Activated T-cell treated with anti-CD3 and anti-CD28 coated beads for 24 hours (primary cell): ENCODE data around the gene NUAK1.
"Not testable (repeated sequence)": the region's sequence is repeated elsewhere in the genome, so short reads cannot be mapped to it uniquely, and the experiment has no call there.

Experiments used
- DNase-seq: peaks from one replicate; pipeline ENCODE4 v3.0.0-alpha.2; 2020; ENCODE audit warnings: low read depth

NUAK1 gene

DNA sequence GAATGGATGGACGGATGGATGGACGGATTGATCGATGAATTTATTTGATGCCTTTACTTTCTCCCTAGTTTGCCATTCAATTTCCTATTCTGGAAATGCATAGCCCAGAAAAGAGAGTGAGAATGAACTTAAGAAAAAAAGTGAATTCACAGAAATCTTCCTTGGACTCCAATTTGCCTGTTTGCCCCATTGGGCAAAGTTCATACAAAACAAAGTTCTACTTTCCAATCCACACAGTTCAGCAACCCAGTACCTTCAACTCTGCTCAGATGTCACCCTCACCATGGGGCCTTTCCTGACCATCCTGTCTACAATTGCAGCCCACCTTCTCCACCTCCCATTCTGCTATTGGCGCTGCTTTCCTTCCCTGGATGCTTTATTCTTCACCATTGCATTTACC lies 8.2 kb upstream of the NUAK1 start:
- no peak for DNase-seq

DNA sequence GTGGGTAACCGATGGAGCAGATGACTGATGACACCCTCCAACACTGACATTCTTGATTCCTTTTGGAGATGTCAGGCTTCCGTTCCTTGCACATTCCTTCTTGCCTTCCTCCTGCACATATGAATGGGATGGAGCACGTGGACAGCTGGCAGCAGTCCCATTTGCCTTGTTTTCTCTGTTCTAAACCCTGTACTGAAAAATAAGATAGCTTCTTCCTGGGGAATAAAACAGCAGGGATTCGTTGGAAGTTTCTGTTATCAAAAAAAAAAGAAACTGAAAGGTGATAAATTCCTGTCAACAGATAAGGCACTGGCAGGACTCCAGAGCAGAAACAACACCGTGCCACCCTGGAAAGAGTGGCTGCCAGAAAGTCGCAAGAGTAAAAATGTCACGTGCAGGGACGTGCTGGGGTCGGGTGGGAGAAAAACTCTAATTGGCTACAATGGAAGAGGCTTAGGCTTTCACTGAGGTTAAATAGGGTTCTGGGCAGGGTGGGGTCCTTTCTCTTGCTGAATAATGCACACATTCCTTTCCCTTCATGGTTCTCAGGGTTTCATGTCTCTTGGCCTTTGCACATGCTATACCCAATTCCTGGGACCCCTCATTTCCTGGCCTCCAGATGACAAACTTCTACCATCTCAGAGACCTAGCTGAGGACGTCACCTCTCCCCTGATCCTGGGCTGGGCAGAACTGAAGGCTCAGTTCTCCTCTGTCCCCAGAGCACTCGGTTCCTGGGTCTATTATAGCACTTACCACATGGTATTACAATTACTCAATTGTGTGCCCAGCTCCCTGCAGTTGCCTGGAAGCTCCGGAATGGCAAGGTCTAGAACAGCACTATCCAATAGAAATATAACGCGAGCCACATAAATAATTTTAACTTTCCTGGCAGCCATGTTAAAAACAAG lies 7.0 kb upstream of the NUAK1 start:
- no peak for DNase-seq

DNA sequence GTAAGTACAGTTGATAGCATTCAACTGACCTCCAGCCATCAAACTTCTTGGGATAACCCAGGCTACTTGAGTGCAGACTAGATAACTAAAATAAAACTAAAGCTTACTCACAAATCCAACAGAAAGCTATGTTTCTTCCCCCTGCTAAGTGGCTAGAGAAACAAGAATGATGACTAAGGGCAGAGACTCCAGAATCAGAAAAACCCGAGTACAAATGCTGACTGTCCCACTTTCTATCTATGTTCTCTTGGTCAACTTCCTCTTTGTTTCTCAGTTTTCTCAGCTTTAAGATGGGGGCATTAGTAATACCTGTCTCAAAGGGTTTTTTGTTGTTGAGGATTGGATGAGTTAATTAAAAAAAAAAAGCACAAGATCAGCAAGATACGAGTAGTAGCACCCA lies 6.1 kb upstream of the NUAK1 start:
- DNase-seq: no peak

DNA sequence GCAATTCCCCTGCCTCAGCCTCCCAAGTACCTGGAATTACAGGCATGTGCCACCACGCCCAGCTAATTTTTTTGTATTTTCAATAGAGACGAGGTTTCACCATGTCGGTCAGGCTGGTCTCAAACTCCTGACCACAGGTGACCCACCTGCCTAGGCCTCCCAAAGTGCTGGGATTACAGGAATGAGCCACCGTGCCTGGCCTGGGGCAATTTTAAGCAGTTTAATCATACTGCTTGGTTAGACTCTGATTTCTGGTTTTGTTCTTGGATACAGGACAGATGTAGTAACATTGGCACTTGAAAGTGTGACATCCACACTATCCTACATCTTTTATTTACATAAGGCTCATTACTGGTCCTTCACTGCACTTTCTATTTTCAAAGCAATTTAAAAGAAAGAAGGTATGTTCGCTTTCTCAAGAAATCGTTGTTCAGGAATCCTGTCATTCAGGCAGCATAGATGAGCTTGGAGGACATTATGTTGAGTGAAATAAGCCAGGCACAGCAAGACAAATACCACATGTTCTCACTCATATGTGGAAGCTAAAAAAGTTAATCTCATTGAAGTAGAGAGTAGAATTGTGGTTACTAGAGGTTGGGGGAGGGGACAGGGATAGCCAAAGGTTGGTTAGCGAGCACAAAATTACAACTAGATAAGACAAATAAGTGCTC lies 4.0 kb upstream of the NUAK1 start:
- DNase-seq: no peak

DNA sequence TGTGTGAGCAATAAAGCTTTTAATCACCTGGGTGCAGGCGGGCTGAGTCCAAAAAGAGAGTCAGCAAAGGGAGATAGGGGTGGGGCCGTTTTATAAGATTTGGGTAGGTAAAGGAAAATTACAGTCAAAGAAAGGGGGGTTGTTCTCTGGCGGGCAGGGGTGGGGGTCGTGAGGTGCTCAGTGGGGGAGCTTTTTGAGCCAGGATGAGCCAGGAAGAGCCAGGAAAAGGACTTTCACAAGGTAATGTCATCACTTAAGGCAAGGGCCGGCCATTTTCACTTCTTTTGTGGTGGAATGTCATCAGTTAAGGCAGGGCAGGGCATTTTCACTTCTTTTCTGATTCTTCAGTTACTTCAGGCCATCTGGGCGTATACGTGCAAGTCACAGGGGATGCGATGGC lies 3.2 kb upstream of the NUAK1 start:
- not testable (repeated sequence) for DNase-seq

DNA sequence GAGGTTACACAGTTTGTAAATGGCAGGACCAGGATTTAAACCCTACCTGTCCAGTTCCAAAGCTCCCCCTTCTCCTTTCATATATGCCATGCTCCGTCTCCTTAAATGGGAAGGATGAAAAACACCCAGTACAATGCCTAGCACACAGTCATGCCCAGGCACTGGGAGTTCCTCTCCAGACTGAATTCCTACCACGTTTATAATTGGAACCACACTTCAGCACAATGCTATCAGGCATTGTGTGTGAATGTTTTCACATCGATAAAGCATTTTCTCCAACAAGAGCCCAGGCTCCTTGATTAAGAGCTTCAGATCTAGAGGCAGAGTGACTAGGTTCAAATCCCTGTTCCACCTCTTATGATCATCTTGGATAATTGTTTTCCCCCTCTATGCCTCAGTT lies 2.7 kb upstream of the NUAK1 start:
- no peak for DNase-seq

DNA sequence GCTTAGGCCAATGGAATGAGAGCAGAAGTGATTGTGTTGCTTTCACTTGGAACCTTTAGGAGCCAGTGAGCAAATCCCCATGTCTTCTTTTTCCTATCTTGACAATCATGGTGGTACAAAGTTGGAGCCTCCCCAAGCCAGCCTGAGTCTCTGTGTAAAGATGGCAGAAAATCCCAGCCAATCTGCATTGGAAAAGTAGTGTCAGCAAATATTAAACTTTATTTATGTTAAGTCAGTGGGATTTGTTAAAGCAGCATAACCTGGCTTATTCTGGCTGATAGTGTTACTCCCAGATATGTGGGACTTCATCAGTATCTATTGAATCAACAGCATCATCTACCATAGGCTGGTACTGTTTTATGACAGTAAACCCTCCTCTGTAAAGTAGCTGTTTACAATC lies 2.2 kb upstream of the NUAK1 start:
- no peak for DNase-seq

DNA sequence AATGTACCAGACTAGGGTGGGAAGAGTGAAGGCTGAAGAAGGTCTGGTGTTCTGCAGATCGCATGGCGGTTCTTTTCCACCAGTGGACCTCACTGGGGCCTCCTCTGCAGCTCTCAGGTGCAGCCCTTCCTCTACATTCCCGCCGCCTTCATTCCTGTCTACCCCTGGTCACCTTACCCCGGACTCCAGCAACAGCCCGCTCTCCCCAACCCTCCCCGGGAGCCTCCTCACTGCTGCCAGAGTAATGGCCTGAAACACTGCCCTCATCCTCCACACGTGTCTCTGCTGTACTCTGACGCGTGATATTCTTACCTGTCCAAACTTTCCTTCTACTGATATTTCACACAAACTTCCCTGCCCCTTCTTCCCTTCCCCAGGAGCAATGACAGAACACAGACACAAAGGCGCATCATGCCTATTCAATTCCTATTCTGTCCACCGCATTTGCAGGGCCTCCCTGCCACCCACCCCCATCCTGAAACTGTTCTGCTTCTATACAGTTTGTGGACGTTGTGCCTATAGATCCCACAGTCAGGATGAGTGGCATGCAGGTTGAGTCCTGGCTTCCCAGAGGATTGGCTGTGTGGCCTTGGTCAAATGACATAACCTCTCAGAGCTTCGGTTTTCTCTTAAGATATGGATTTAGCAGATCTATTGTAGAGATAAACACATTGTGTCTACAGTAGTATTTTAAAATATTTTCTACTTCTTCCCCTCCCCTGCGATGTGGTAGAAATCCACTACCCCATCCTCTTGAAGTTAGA lies 1.7 kb upstream of the NUAK1 start:
- no peak for DNase-seq

DNA sequence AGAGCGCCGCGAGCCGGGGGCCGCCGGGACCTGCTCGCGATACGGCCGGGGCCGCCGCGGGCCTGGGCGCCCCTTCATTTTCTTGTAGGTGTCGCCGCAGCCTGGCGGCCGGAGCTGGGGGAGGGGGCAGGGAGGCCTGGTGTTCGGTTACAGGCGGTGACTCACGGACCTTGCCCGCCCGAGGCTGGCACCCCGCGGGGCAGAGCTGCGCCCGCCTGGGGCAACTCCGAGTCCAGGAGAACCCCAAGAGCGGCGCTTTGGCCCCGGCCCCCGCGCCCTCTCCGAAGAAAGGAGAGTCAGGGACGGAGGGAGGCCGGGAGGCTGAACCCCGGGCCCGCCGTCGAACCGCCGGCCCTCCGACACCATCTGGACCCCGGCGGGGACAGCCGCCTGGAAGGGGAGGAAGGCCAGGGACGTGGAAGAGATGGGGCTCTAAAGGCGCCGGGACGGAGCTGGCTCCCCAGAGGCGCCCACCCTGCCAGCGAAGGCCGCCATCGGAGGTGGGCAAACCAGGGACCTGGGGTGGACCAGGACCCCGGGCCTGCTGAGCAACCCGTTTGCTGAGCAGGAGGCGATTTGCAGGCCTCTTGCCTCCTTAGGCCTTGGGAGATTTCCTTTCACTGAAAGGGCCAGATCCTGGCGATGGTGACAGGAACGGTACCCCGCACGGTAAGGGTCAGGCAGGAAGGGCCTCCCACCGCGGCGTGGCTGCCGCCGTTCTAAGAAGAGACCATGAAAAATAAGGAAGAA lies 843 bp upstream of the NUAK1 start:
- DNase-seq: peak; percentile 10

DNA sequence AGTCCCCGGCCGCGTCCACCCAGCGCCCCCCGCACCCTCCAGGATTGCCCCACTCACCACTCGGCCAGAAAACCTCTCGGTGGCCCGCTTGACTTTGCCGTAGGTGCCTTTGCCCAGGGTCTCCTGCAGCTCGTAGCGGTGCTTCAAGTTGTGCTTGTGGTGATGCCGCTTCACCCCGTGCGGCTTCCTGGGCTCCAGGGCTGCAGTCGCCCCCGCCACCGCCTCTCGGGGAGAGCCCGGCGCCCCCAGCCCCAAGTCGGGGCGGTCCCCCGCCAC lies 459 bp downstream of the NUAK1 start:
- no peak for DNase-seq

DNA sequence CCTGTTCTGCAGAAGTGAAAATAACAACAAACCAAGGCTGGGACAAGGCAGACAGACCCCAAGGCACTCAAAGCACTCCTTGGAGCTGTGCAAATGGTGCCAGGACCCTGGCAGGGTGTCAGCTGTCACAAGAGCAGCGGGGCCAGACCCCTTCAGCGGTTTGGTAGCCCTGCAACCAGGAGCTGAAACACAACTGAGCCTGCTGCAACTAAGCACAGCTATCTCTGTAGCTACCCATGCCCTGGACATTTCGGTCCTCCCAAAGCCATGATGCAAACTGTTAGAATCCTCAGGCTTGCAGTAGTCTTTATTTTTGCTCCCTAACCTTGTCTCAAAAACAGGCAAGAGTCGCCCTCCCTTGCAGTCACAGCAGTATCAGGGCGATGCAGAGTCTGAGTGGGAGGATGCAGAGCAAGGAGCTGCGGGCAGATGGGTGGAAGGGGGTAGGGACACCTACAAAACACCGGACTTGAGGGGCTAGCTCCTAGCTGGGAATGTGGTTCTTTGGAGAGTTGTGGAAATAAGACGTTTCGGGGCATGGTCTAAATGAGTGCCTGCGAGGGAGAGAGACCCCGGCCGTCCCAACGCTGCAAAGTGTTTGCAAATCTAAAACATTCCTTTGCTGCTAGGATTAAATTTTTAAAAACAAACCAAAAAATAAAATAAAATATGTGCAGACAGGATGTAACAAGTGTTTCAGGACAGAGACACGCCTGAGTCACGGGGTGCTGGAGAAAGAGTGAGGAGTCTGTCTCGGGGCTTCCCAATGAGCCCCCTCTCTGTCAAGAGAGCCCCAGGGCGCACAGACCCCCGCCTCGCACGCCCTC lies 1.0 kb downstream of the NUAK1 start:
- no peak for DNase-seq

DNA sequence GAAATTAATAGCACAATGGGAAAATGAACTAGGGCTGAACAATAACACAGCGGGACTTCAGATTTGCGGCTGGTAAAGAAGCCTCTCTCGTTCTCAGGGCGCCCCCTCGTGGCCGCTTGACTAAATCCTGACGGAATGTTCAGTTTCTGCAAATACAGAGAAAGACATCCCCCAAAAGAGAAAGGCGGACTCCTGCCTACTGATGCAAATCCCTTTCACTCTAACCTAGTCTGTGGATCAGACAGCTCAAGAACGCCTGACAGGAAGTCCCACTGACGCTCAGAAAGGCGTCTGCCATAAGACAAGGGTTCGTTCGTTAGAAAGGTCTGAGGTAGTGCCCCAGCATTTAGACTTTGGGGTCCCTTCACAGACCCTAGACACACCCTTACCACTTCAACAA lies 2.5 kb downstream of the NUAK1 start:
- peak; percentile 59 for DNase-seq

DNA sequence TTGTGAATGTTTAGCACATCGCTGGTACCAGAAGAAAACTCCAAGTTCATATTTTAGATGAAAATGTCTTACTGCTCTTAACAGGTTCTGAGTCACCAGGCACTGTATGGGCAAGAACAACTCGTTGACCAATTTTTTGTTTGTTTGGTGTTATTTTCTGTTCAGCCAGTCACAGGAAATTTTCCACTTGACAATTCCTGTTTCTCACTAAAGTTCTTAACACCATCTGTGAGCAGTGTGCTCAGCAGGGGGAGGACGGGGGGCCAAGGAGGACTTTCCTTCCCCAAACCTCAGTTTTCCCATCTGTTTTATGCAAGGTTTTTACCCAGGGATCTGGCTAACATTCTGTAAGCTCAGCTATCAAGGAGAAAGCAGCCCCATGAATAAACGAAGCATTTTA lies 3.0 kb downstream of the NUAK1 start:
- no peak for DNase-seq

DNA sequence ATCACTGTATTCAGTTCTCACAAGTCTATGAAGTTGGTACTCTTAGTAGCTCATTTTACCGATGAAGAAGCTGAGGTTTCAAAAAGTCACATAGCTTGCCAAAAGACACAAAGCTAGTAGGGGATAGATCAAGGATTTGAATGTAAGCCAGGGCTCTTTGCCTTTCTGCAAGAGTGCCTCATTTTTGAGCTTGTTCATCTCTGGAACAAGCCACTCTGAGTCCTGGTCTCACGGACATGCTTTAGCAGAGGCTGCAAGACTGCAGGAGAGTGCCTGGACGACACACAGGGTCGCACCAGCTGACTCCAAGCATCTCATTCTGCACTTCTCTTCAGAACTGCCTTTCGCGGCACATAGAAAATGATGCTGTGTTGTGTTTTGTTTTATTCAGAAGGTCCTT lies 3.7 kb downstream of the NUAK1 start:
- no peak for DNase-seq

DNA sequence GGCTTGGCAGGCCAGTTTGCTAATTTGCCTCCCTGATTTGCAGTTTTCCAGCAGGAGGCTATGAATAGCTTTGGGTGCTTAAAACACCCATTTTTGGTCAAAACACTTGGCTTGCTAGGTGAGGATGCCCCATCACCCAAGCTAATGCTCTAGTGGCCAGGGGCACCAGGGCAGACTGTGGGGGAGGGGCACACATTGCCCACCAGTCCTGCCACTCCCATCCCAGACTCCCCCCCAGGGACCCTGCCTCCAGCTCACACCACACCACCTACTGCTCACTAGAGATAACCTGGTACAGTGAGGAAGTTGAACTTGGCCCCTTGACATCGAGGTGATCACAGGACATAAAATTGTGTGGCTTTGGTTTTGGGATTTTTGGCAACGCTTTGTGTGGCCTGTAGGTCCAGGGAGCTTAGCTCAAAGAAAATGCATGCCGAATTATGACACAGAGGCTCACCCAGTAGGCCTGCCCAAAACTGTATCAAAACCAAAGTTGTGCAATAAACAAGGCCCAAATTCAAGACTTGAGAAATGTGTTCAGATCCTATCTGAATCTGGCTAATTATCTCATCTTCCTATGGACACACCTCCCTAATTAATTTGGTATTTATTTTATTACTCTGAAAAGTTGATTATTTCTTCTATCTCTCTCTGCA lies 4.3 kb downstream of the NUAK1 start:
- DNase-seq: no peak

DNA sequence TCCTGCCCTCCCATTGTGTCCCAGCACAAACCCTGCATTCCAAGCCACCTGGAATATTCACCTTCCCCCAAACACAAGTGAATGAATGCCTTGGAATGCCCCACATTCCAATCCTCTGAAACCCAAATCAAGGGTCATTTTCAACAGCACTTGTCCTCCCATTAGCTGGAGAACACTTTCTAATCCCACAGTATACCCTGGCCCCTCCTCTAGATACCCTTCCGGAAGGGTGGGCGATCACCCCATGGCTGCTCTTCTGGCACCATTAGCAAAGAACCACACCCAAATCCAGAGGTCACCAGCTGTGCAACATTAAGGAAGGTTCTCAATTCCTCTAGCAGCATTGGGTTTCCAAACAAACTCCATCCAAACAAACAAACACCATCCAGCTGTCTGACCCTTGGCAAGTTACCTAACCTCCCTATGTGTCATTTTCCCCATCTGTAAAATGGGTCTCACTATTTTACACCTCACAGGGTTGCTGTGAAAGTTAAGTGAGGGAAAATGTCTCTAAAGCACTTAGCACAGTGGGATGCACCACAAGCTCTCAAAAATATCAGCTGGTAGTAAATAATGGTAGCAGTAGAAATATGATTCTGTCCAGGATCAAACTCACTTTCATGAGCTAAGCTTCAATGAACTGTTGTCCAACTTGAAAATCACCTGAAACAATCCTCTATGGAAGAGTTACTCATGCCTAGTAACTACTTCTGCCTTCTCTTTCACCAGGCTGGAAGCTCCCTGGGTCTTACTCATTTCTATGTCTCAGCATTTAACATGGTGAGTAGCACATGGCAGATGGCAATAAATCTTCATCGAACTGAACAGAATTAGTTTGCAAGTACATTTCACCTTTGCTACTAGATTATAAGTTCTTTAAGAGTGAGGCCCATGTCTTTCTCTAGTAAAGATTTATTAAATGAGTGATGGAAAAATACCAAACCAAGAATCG lies 5.3 kb downstream of the NUAK1 start:
- DNase-seq: no peak

DNA sequence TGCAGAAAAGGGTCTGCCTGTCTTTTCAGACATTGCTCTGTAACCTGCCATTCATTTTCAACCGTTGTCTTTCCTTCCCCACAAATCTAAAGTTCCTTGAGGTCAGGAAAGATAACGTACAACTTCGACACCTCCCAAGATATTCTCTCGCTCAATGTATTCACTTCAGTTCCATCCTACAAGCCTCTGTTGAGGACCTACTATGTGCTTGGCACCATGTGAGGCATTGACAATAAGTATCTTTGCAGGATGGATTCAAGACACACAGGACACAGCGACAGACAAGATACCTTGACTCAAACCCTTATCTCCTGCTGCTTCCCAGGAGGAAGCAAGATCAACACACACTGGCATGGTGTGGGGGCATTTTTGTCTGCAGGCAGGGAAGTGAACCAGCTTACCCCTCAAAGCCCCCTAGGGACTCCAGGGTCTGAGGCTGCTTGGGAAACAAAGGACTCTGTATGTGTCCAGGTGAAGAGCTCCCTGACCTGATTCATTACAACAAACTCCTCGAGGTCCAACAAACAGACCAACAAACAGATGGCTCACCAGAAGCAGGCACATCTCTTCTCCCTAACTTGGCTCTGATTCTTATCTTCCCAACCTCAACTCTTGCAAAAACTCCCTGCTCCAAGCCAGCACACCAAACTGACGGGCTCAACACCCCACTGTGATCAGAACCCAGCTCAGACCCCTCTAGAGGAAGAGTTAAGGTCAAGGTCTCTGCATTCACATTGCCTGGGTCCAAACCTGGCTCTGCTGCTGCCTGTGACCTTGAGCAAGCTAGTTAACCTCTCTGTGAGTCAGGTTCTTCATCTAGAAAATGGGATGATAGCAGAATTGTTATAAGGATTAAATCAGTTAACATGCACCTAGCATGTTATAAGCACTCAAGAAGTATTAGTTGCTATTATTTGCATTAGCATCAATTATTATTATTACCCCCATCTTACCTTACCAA lies 6.3 kb downstream of the NUAK1 start:
- no peak for DNase-seq

DNA sequence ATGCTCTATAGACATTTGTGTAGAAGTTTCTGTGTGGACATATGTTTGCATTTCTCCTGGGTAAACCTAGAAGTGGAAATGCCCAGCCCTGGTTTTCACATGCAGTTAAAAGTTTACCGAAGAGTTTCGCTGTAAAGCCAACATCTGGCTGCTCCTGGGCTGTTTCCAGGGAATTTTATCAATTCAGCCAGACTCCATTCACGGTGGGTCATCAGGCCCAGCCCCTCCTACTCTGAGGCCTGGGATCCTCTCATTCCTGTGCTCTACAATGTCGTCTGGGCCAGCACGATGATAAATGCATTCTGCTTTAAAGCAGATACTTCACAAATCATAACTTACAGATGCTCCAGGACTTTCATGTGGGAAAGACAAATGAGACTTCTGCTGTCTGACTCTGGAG lies 7.1 kb downstream of the NUAK1 start:
- no peak for DNase-seq
